PFSK-1 (cell line): ENCODE results near the gene PHLDA3.

Experiments
- POLR2AphosphoS5 ChIP-seq: IDR thresholded peaks from 2 replicates; pipeline ENCODE4 v1.6.1; 2012; ENCODE audit warnings: low read depth, mild to moderate bottlenecking, control low read depth, low read length, moderate library complexity
- REST ChIP-seq, 2 experiments: IDR thresholded peaks; 2 replicates each; pipeline versions ENCODE4 v1.6.1 to v1.8.0; 2011 to 2012; ENCODE audit warnings: low read depth in 2 of 2, low read length in 2 of 2, control low read depth in 1 of 2, inconsistent platforms in 1 of 2, mild to moderate bottlenecking in 1 of 2, moderate library complexity in 1 of 2; ENCODE audit not compliant: insufficient read depth in 1 of 2

DNA sequence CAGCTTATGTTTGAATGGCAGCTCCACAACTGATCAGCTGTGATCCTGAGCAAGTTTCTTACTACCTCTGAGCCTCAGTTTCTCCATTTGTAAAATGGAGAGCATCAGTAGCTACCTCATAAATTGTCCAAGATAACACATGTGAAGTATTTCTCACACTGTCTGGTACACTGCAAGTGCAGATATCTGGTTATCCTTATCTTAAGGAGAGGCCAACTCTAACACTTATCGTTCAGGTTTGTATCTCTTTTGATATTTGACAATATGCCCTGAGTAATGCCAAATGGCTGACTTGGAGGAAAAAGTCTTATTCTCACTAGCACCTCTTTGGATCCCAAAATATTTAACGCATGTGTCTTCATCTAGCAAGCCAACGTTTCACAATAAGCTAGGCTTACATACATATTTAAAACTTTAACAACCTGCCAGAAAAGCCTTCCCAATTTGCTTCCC is 35.2 kb upstream of the PHLDA3 start:
- TF ChIP-seq POLR2AphosphoS5 (no peak), REST (IDR thresholded peaks at IDR 0.05; ENCODE audit: insufficient read depth in 1 of 2, low read depth in 2 of 2, low read length in 2 of 2) (no peak)
